Endodermal cell (in vitro differentiated cells): ENCODE results near the gene GAS6. TPM values are rescaled to one million over a fixed set of nuclear protein-coding genes. Genes with fewer than 3 reads are reported as not detected.

ENCODE experiments used
- DNase-seq: peaks from one replicate; pipeline ENCODE4 v3.0.0-alpha.2; 2017
- H3K27ac ChIP-seq: 2 replicates; pipeline ENCODE4 v1.5.1; 2013; ENCODE audit warnings: mild to moderate bottlenecking, low read depth, low read length, moderate library complexity
- H3K27me3 ChIP-seq: 2 replicates; pipeline ENCODE4 v1.6.1; 2013; ENCODE audit warnings: mild to moderate bottlenecking, low read length, moderate library complexity; ENCODE audit not compliant: insufficient read depth, control insufficient read depth, poor library complexity, severe bottlenecking
- H3K36me3 ChIP-seq: 2 replicates; pipeline ENCODE4 v1.7.0; 2013; ENCODE audit warnings: mild to moderate bottlenecking, low read length, moderate library complexity; ENCODE audit not compliant: control insufficient read depth, insufficient read depth
- H3K4me1 ChIP-seq: one replicate; pipeline ENCODE4 v1.7.0; 2013; ENCODE audit warnings: low read length; ENCODE audit not compliant: control insufficient read depth, insufficient read depth
- H3K4me3 ChIP-seq: 2 replicates; pipeline ENCODE4 v1.5.1; 2013; ENCODE audit warnings: mild to moderate bottlenecking, low read length, moderate library complexity
- H3K9ac ChIP-seq: 2 replicates; pipeline ENCODE4 v1.6.1; 2013; ENCODE audit warnings: mild to moderate bottlenecking, low read length, moderate library complexity; ENCODE audit not compliant: poor library complexity, severe bottlenecking; ENCODE audit errors: extremely low read depth
- H3K9me3 ChIP-seq: 2 replicates; pipeline ENCODE4 v1.6.1; 2013; ENCODE audit warnings: mild to moderate bottlenecking, low read length, moderate library complexity; ENCODE audit not compliant: control insufficient read depth
- H3K27ac Mint-ChIP-seq: 2 replicates; pipeline ENCODE4 v1.8.0; 2020; ENCODE audit warnings: mixed read lengths
- H3K27me3 Mint-ChIP-seq: 2 replicates; pipeline ENCODE4 v1.8.0; 2021; ENCODE audit warnings: mild to moderate bottlenecking, mixed read lengths; ENCODE audit not compliant: insufficient read depth
- H3K36me3 Mint-ChIP-seq: 2 replicates; pipeline ENCODE4 v1.8.0; 2020; ENCODE audit warnings: low read depth, mixed read lengths
- H3K4me1 Mint-ChIP-seq: 2 replicates; pipeline ENCODE4 v1.8.0; 2020; ENCODE audit warnings: mixed read lengths
- H3K4me3 Mint-ChIP-seq: 2 replicates; pipeline ENCODE4 v1.8.0; 2020; ENCODE audit warnings: mild to moderate bottlenecking, moderate library complexity, mixed read lengths
- H3K9me3 Mint-ChIP-seq: 2 replicates; pipeline ENCODE4 v1.8.0; 2020; ENCODE audit warnings: mild to moderate bottlenecking, mixed read lengths
- CTCF ChIP-seq: fragments of 200-600 bp; sonication (generic); conservative IDR thresholded peaks from 2 replicates; pipeline ENCODE4 v1.5.0; 2021; ENCODE audit warnings: antibody characterized with exemption, mild to moderate bottlenecking
- WGBS, 2 experiments: methylation state at CpG; one replicate each; pipeline versions ENCODE4 v1.1.5 to v1.1.7; 2013; ENCODE audit warnings: missing lambda C conversion rate in 2 of 2, mixed read lengths in 1 of 2; ENCODE audit not compliant: insufficient coverage in 1 of 2, insufficient read length in 1 of 2; 5-methylcytosine and 5-hydroxymethylcytosine counted together
- total RNA-seq, 2 donors: library from RNA; stranded (reverse); fragmentation: NEBNext Ultra II Directional in 1 of 2; extraction: Animal tissue kit (Norgen Biotek cat#: 25700) in 1 of 2; gene quantifications; 2 replicates in 1 of 2; 3 replicates in 1 of 2; pipeline ENCODE4 v1.2.1, GENCODE V29; 2021

GAS6 gene
- total RNA-seq, 2 donors from 2014 or later: 45.7 to 49.6 TPM

- no peak overlapping the region for H3K27ac Mint-ChIP-seq
- whole genome bisulfite sequencing, 2 experiments: 80 to 90% methylated on average over 42 to 54 of the region's 54 CpGs
Measured at GRCh38 chr13:113820813-113821651, 42.8 kb downstream of the GAS6 start.

GRCh38 chr13:113819731-113820715, 43.9 kb downstream of the GAS6 start:
- H3K27ac Mint-ChIP-seq: no peak overlapping the region
- H3K9me3 Mint-ChIP-seq: no peaks in the 10 kb centered on the region
- no peak overlapping the region for H3K4me3 Mint-ChIP-seq
- peaks cover 16% of the 10 kb centered on the region for H3K36me3 Mint-ChIP-seq
- Histone ChIP-seq H3K27me3 (no peaks in the 10 kb centered on the region), H3K9ac (no peak overlapping the region), H3K4me1 (no peaks in the 10 kb centered on the region), H3K27ac (no peak overlapping the region), H3K36me3 (peaks cover 3% of the 10 kb centered on the region), H3K4me3 (no peak overlapping the region), H3K9me3 (no peaks in the 10 kb centered on the region)
- no peak for DNase-seq
- TF ChIP-seq CTCF: no peak
- peaks cover 3% of the 10 kb centered on the region for H3K4me1 Mint-ChIP-seq
- no peaks in the 10 kb centered on the region for H3K27me3 Mint-ChIP-seq
- 94% methylated on average over 35 to 46 of the region's 52 CpGs for WGBS, 2 experiments

More at GRCh38 chr13:113820813-113821651, 42.8 kb downstream of the GAS6 start:
- H3K4me3 ChIP-seq: no peak overlapping the region
- no peak for TF ChIP-seq CTCF
- H3K27me3 ChIP-seq: no peaks in the 10 kb centered on the region
- no peak for DNase-seq
- no peaks in the 10 kb centered on the region for H3K27me3 Mint-ChIP-seq
- H3K4me1 Mint-ChIP-seq: peaks cover 3% of the 10 kb centered on the region
- no peaks in the 10 kb centered on the region for H3K4me1 ChIP-seq
- no peak overlapping the region for H3K4me3 Mint-ChIP-seq
- peaks cover 22% of the 10 kb centered on the region for H3K36me3 Mint-ChIP-seq
- H3K27ac ChIP-seq: peak overlapping the region; percentile 60
- peaks cover 3% of the 10 kb centered on the region for H3K36me3 ChIP-seq
- no peak overlapping the region for H3K9ac ChIP-seq
- H3K9me3 ChIP-seq: no peaks in the 10 kb centered on the region
- H3K9me3 Mint-ChIP-seq: no peaks in the 10 kb centered on the region

- no peak overlapping the region for H3K27ac ChIP-seq
- 84 to 89% methylated on average over 6 to 13 of the region's 13 CpGs for WGBS, 2 experiments
- no peaks in the 10 kb centered on the region for H3K9me3 ChIP-seq
- peaks cover 11% of the 10 kb centered on the region for H3K36me3 Mint-ChIP-seq
- peaks cover 3% of the 10 kb centered on the region for H3K4me1 Mint-ChIP-seq
- TF ChIP-seq CTCF: no peak
- no peak overlapping the region for H3K9ac ChIP-seq
- H3K27me3 Mint-ChIP-seq: no peaks in the 10 kb centered on the region
- DNase-seq: no peak
- no peaks in the 10 kb centered on the region for H3K27me3 ChIP-seq
- H3K27ac Mint-ChIP-seq: no peak overlapping the region
- H3K4me3 ChIP-seq: no peak overlapping the region
- H3K4me1 ChIP-seq: no peaks in the 10 kb centered on the region
- H3K4me3 Mint-ChIP-seq: no peak overlapping the region
- H3K36me3 ChIP-seq: peaks cover 3% of the 10 kb centered on the region
- no peaks in the 10 kb centered on the region for H3K9me3 Mint-ChIP-seq
Measured at GRCh38 chr13:113819341-113819730, 44.5 kb downstream of the GAS6 start.
